Measurements from ENCODE around the gene EVA1C. TPM values are rescaled to one million over a fixed set of nuclear protein-coding genes. Genes with fewer than 3 reads are reported as not detected.
"Not testable (repeated sequence)": the region's sequence is repeated elsewhere in the genome, so short reads cannot be mapped to it uniquely, and the experiment has no call there.

Gene EVA1C, protein sequence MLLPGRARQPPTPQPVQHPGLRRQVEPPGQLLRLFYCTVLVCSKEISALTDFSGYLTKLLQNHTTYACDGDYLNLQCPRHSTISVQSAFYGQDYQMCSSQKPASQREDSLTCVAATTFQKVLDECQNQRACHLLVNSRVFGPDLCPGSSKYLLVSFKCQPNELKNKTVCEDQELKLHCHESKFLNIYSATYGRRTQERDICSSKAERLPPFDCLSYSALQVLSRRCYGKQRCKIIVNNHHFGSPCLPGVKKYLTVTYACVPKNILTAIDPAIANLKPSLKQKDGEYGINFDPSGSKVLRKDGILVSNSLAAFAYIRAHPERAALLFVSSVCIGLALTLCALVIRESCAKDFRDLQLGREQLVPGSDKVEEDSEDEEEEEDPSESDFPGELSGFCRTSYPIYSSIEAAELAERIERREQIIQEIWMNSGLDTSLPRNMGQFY
- total RNA-seq (10 to 100 TPM in 1 of 2 donors, 1 to 10 TPM in 1; 5.6 to 11.0 TPM), polyA plus RNA-seq (ENCODE audit: insufficient read length in 2 of 2) (10 to 100 TPM; 10.4 to 13.4 TPM)
- long read RNA-seq, donor 1, partial matches to known transcripts = 0 of 2 reads
- long read RNA-seq, donor 1, other reads (novel, unspliced or antisense) = 0 of 2 reads
- long read RNA-seq, donor 2, partial matches to known transcripts = 0 of 2 reads
- long read RNA-seq, donor 2, other reads (novel, unspliced or antisense) = 0 of 2 reads
- long read RNA-seq, donor 3, partial matches to known transcripts = 0 of 1 reads
- long read RNA-seq, donor 3, other reads (novel, unspliced or antisense) = 0 of 1 reads
- long read RNA-seq, donor 4 = 0 reads

DNA sequence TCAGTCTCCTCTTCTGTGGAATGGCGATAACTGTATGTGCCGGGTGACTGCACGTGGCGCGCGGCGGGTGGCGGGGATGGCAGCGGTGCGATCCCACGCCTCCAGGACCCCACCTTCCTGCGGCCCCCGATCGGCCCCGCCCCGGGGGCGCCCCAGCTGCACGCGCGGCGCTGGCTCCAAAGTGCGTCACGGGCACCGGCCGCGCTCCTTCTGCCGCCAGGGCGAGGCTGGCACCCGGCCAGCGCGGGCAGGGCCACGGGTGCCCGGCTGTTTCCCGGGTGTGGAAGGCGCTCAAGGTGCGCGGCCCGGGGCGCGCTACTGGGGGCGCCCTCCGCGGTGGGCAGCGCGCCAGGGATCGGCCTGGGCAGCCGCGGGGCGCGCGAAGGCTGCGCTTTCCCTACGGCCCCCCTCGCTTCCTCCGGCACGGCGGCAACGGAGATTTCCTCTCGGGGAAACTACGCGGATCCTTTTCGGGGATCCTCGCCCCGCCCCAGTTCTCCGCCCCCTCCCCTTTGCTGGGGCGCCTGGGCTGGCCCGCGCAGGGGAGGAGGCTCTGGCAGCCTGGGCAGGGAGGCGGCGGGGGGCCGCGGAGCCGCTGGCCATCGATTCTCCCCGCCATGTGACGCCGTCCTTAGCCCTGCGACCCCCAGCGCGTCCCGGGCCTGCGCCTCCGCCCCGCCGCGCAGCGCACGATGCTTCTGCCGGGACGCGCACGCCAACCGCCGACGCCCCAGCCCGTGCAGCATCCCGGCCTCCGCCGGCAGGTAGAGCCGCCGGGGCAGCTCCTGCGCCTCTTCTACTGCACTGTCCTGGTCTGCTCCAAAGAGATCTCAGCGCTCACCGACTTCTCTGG lies at the start of gene EVA1C:
EVA1C (plus strand) TSS at position 545 of the 853 bp plus-strand sequence; CDS start at position 693, 148 bp downstream.
- Histone ChIP-seq H3K27me3 (ENCODE audit: control insufficient read depth, insufficient read depth, low read length) (peaks cover 25% of the 10 kb centered on the region), H3K9me3 (ENCODE audit: control insufficient read depth, insufficient read depth, low read length) (no peaks in the 10 kb centered on the region), H3K4me3 (ENCODE audit: low read depth, low read length) (peak within 1 kb of the TSS; percentile 63), H3K27ac (ENCODE audit: low read depth, low read length) (peak within 1 kb of the TSS; percentile 67), H3K36me3 (ENCODE audit: control insufficient read depth, insufficient read depth, low read length) (no peaks in the 10 kb centered on the region), H3K4me1 (ENCODE audit: control insufficient read depth, insufficient read depth, low read length) (peaks cover 25% of the 10 kb centered on the region)
- DNase-seq (ENCODE audit: low read depth in 4 of 6, low spot score in 6 of 6) = peak in 2 of 6 donors; percentile 50 to 68
- WGBS (ENCODE audit: insufficient coverage) = under 1% methylated on average over 104 of the region's 104 CpGs

DNA sequence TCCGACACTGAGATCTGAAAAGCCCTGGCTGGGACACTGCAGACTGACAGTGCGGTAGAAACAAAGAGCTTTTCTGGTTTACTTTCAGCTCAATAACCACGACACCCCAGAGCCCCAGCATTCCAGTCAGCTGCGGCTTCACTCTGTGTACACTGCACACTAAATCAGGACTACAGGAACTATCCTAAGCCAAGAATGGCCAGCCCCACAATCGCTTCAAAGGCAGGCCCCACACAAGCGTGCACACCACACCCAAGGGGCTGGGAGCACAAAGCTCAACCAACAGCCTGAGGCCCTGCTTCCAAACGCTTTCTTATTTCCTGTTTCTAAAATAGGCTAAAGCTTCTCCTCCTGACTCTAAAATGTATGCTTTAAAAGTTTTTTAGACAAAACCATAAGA lies 48.1 kb upstream of the EVA1C start:
- Histone ChIP-seq H3K27me3 (ENCODE audit: control insufficient read depth, insufficient read depth, low read length) (no peaks in the 10 kb centered on the region), H3K27ac (ENCODE audit: low read depth, low read length) (peak overlapping the region; percentile 80), H3K36me3 (ENCODE audit: control insufficient read depth, insufficient read depth, low read length) (peaks cover 64% of the 10 kb centered on the region), H3K4me3 (ENCODE audit: low read depth, low read length) (no peak overlapping the region), H3K9me3 (ENCODE audit: control insufficient read depth, insufficient read depth, low read length) (no peaks in the 10 kb centered on the region), H3K4me1 (ENCODE audit: control insufficient read depth, insufficient read depth, low read length) (peaks cover 12% of the 10 kb centered on the region)
- 56% methylated on average over 5 of the region's 7 CpGs for WGBS (ENCODE audit: insufficient coverage)
- DNase-seq (ENCODE audit: low read depth in 4 of 6, low spot score in 6 of 6) = peak in 2 of 6 donors; percentile 9 to 38

- Histone ChIP-seq H3K36me3 (ENCODE audit: control insufficient read depth, insufficient read depth, low read length) (peaks cover 61% of the 10 kb centered on the region), H3K4me3 (ENCODE audit: low read depth, low read length) (no peak overlapping the region), H3K4me1 (ENCODE audit: control insufficient read depth, insufficient read depth, low read length) (peaks cover 12% of the 10 kb centered on the region), H3K27me3 (ENCODE audit: control insufficient read depth, insufficient read depth, low read length) (no peaks in the 10 kb centered on the region), H3K9me3 (ENCODE audit: control insufficient read depth, insufficient read depth, low read length) (no peaks in the 10 kb centered on the region), H3K27ac (ENCODE audit: low read depth, low read length) (peak overlapping the region; percentile 80)
- no peak for DNase-seq (ENCODE audit: low read depth in 4 of 6, low spot score in 6 of 6)
- 71% methylated on average over 2 of the region's 4 CpGs for WGBS (ENCODE audit: insufficient coverage)
Observed at GRCh38 chr21:32364796-32365195, 47.7 kb upstream of the EVA1C start.

- H3K9me3 ChIP-seq (ENCODE audit: control insufficient read depth, insufficient read depth, low read length) = no peaks in the 10 kb centered on the region
Observed at GRCh38 chr21:32366191-32366590, 46.3 kb upstream of the EVA1C start.

DNA sequence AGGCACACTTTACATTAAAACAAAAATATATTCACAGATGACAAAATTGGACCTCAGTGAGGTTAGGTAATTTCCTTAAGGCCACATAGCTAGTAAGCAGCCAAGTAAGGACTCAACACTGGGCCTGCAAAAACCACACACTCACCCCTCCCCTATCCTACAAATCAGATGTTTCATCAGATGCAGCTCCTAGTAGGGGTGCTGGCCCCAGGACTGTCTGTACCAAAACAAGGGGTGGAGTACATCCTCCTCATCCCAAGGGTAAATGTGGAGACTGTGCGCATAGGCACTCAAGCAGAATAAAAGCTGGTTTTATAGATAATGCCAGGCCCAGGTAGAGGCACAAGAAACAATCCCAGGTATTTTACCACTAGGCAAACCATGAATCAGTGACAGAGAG lies 45.3 kb upstream of the EVA1C start:
- Histone ChIP-seq H3K27me3 (ENCODE audit: control insufficient read depth, insufficient read depth, low read length) (no peaks in the 10 kb centered on the region), H3K4me3 (ENCODE audit: low read depth, low read length) (no peak overlapping the region), H3K36me3 (ENCODE audit: control insufficient read depth, insufficient read depth, low read length) (peaks cover 45% of the 10 kb centered on the region), H3K27ac (ENCODE audit: low read depth, low read length) (no peak overlapping the region), H3K9me3 (ENCODE audit: control insufficient read depth, insufficient read depth, low read length) (no peaks in the 10 kb centered on the region), H3K4me1 (ENCODE audit: control insufficient read depth, insufficient read depth, low read length) (peaks cover 12% of the 10 kb centered on the region)
- DNase-seq (ENCODE audit: low read depth in 4 of 6, low spot score in 6 of 6) = no peak
- no CpG with 5 or more reads among the region's 1 CpG for WGBS (ENCODE audit: insufficient coverage)

More at GRCh38 chr21:32366191-32366590, 46.3 kb upstream of the EVA1C start:
- Histone ChIP-seq H3K27ac (ENCODE audit: low read depth, low read length) (no peak overlapping the region), H3K36me3 (ENCODE audit: control insufficient read depth, insufficient read depth, low read length) (peaks cover 50% of the 10 kb centered on the region), H3K4me1 (ENCODE audit: control insufficient read depth, insufficient read depth, low read length) (peaks cover 12% of the 10 kb centered on the region), H3K27me3 (ENCODE audit: control insufficient read depth, insufficient read depth, low read length) (no peaks in the 10 kb centered on the region), H3K4me3 (ENCODE audit: low read depth, low read length) (no peak overlapping the region)
- 68% methylated on average over 4 of the region's 4 CpGs for WGBS (ENCODE audit: insufficient coverage)
- no peak for DNase-seq (ENCODE audit: low read depth in 4 of 6, low spot score in 6 of 6)

GRCh38 chr21:32368386-32368785 lies 44.1 kb upstream of the EVA1C start:
- WGBS (ENCODE audit: insufficient coverage) = 90% methylated on average over 6 of the region's 9 CpGs
- Histone ChIP-seq H3K9me3 (ENCODE audit: control insufficient read depth, insufficient read depth, low read length) (no peaks in the 10 kb centered on the region), H3K4me3 (ENCODE audit: low read depth, low read length) (no peak overlapping the region), H3K4me1 (ENCODE audit: control insufficient read depth, insufficient read depth, low read length) (peaks cover 12% of the 10 kb centered on the region), H3K27me3 (ENCODE audit: control insufficient read depth, insufficient read depth, low read length) (no peaks in the 10 kb centered on the region), H3K27ac (ENCODE audit: low read depth, low read length) (peak overlapping the region; percentile 1), H3K36me3 (ENCODE audit: control insufficient read depth, insufficient read depth, low read length) (peaks cover 33% of the 10 kb centered on the region)
- DNase-seq (ENCODE audit: low read depth in 4 of 6, low spot score in 6 of 6) = peak in 1 of 6 donors; percentile 34

- H3K4me3 ChIP-seq (ENCODE audit: low read depth, low read length); DNase-seq (ENCODE audit: low read depth in 4 of 6, low spot score in 6 of 6); H3K27me3 ChIP-seq (ENCODE audit: control insufficient read depth, insufficient read depth, low read length); H3K9me3 ChIP-seq (ENCODE audit: control insufficient read depth, insufficient read depth, low read length): not testable (repeated sequence)
- peaks cover 28% of the 10 kb centered on the region for H3K36me3 ChIP-seq (ENCODE audit: control insufficient read depth, insufficient read depth, low read length)
- H3K27ac ChIP-seq (ENCODE audit: low read depth, low read length) = peak overlapping the region; percentile 1
- WGBS (ENCODE audit: insufficient coverage) = no CpG with 5 or more reads among the region's 1 CpG
- peaks cover 12% of the 10 kb centered on the region for H3K4me1 ChIP-seq (ENCODE audit: control insufficient read depth, insufficient read depth, low read length)
Observed at GRCh38 chr21:32368961-32369360, 43.5 kb upstream of the EVA1C start.

- DNase-seq (ENCODE audit: low read depth in 4 of 6, low spot score in 6 of 6) = peak in 1 of 6 donors; percentile 2
- Histone ChIP-seq H3K4me3 (ENCODE audit: low read depth, low read length) (no peak overlapping the region), H3K36me3 (ENCODE audit: control insufficient read depth, insufficient read depth, low read length) (peaks cover 15% of the 10 kb centered on the region), H3K27ac (ENCODE audit: low read depth, low read length) (peak overlapping the region; percentile 17), H3K27me3 (ENCODE audit: control insufficient read depth, insufficient read depth, low read length) (no peaks in the 10 kb centered on the region), H3K4me1 (ENCODE audit: control insufficient read depth, insufficient read depth, low read length) (no peaks in the 10 kb centered on the region), H3K9me3 (ENCODE audit: control insufficient read depth, insufficient read depth, low read length) (no peaks in the 10 kb centered on the region)
- WGBS (ENCODE audit: insufficient coverage) = 77% methylated on average over 3 of the region's 6 CpGs
Observed at GRCh38 chr21:32370998-32371766, 41.3 kb upstream of the EVA1C start.

Data from spinal cord (tissue), 10 donors.